Measurements from ENCODE around the gene ADGRB2. TPM values are rescaled to one million over a fixed set of nuclear protein-coding genes. Genes with fewer than 3 reads are reported as not detected.

Gene ADGRB2
- total RNA-seq, 1 donor = 5.8 TPM

DNA sequence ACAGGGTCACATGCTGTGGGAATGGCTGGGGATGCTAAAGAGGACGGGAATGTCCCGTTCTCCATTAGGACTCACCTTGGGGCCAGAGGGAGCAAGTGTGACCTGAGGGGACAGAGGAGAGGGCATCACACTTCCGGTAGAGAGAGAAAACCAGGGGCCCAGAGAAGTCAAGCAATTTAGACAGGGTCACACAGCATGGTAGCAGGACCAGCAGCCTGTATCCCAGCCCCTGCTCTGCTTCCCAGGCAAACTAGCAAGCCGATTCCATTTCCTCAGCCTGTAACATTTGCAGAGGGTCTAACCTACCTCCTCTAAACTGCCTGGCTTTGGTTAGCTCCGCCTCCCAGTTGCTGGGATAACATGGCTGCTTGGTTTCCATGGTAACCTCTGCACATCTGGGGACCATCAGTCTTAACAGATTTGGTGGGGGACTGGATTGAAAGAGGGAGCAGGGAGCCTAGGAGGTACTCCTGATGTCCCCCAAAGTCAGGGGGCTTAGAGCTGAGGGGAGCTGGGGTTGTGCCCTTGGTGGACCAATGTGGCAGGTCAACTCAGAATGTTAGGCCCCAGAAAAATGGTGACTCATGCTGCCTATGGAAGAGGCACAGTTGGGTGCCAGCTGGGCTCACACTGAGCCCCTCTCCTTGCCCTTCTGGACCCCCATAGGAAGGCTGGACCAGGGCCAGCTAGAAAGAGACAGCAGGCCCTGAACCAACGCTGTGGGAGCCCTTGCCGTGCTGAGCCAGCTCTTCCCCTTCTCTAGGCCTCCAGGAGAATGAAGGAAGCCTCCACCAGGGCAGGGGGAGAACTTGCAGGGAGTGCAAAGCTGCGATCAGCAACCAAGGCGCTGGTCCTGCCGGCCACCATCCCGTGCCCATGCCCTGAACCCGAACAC, 69.8 kb downstream of the ADGRB2 start:
- H3K27me3 ChIP-seq (ENCODE audit: insufficient read depth, low read length) = no peaks in the 10 kb centered on the region
- H3K36me3 ChIP-seq (ENCODE audit: insufficient read depth, low read length) = peaks cover 84% of the 10 kb centered on the region
- H4K20me1 ChIP-seq (ENCODE audit: insufficient read depth, low read length) = peaks cover 9% of the 10 kb centered on the region
- peak; percentile 79 for DNase-seq (ENCODE audit: insufficient read length, low spot score, missing footprints)
- peaks cover 15% of the 10 kb centered on the region for H3K4me1 ChIP-seq (ENCODE audit: insufficient read depth, low read length)
- H3K4me2 ChIP-seq (ENCODE audit: insufficient read depth, low read length) = no peak overlapping the region
- no peak overlapping the region for H3K4me3 ChIP-seq (ENCODE audit: insufficient read depth, low read length)
- no peaks in the 10 kb centered on the region for H3K9me3 ChIP-seq (ENCODE audit: low read depth, low read length)
- H3K79me2 ChIP-seq (ENCODE audit: insufficient read depth, low read length) = peaks cover 15% of the 10 kb centered on the region
- H2AFZ ChIP-seq (ENCODE audit: low read length) = no peak overlapping the region
- TF ChIP-seq, protein P1, sequence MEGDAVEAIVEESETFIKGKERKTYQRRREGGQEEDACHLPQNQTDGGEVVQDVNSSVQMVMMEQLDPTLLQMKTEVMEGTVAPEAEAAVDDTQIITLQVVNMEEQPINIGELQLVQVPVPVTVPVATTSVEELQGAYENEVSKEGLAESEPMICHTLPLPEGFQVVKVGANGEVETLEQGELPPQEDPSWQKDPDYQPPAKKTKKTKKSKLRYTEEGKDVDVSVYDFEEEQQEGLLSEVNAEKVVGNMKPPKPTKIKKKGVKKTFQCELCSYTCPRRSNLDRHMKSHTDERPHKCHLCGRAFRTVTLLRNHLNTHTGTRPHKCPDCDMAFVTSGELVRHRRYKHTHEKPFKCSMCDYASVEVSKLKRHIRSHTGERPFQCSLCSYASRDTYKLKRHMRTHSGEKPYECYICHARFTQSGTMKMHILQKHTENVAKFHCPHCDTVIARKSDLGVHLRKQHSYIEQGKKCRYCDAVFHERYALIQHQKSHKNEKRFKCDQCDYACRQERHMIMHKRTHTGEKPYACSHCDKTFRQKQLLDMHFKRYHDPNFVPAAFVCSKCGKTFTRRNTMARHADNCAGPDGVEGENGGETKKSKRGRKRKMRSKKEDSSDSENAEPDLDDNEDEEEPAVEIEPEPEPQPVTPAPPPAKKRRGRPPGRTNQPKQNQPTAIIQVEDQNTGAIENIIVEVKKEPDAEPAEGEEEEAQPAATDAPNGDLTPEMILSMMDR (IDR thresholded peaks at IDR 0.05; ENCODE audit: extremely low read depth, low read depth, low read length) = no peak
- H3K27ac ChIP-seq (ENCODE audit: low read depth, low read length) = peak overlapping the region; percentile 8

DNA sequence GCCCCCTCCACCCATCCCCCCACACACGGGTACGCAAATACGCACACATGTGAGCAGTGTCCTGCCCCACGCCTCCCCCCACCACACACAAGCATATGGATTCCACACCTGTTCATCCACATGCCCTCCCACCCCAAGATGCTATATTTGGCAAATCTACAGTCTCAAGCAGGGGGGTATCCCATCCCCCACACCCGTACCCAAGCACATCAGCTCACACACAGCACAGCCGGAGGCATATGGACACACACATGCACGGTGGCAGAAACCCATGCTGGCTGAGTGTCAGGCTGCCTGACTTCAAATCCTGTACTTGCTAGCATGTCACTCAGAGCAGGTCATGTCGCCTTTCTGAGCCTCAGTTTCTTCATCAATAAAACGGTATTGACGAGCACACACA, 70.9 kb downstream of the ADGRB2 start:
- Histone ChIP-seq H3K27ac (ENCODE audit: low read depth, low read length) (no peak overlapping the region), H3K4me2 (ENCODE audit: insufficient read depth, low read length) (no peak overlapping the region), H3K79me2 (ENCODE audit: insufficient read depth, low read length) (peaks cover 11% of the 10 kb centered on the region), H3K4me1 (ENCODE audit: insufficient read depth, low read length) (peaks cover 17% of the 10 kb centered on the region), H3K36me3 (ENCODE audit: insufficient read depth, low read length) (peaks cover 86% of the 10 kb centered on the region), H4K20me1 (ENCODE audit: insufficient read depth, low read length) (peaks cover 9% of the 10 kb centered on the region), H3K27me3 (ENCODE audit: insufficient read depth, low read length) (no peaks in the 10 kb centered on the region), H2AFZ (ENCODE audit: low read length) (no peak overlapping the region), H3K4me3 (ENCODE audit: insufficient read depth, low read length) (no peak overlapping the region), H3K9me3 (ENCODE audit: low read depth, low read length) (no peaks in the 10 kb centered on the region)
- TF ChIP-seq, protein P1 (IDR thresholded peaks at IDR 0.05; ENCODE audit: extremely low read depth, low read depth, low read length) = no peak
- no peak for DNase-seq (ENCODE audit: insufficient read length, low spot score, missing footprints)

DNA sequence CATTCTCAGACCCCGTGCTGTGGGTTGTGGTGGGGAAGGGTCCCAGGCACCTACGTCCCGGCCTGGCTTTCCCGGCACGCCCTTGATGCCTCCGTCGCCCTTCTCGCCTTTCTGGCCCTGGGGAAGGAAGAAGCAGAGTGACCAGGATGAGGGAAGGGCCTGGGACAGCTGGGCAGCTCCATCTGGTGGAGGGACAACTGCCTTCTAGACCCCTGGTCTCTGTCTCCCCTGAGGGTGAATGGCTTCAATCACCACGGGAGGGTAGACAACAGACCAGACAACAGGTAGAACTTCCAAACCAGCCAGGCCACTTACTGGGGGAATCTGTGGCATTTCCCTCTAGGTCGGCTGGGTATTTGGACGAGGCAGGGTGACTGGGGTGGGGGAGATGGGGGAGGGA, 72.2 kb downstream of the ADGRB2 start:
- Histone ChIP-seq H3K9me3 (ENCODE audit: low read depth, low read length) (no peaks in the 10 kb centered on the region), H3K79me2 (ENCODE audit: insufficient read depth, low read length) (peaks cover 6% of the 10 kb centered on the region), H4K20me1 (ENCODE audit: insufficient read depth, low read length) (peaks cover 9% of the 10 kb centered on the region), H3K27me3 (ENCODE audit: insufficient read depth, low read length) (no peaks in the 10 kb centered on the region), H3K36me3 (ENCODE audit: insufficient read depth, low read length) (peaks cover 86% of the 10 kb centered on the region), H3K27ac (ENCODE audit: low read depth, low read length) (no peak overlapping the region), H3K4me1 (ENCODE audit: insufficient read depth, low read length) (peaks cover 17% of the 10 kb centered on the region), H3K4me3 (ENCODE audit: insufficient read depth, low read length) (no peak overlapping the region), H2AFZ (ENCODE audit: low read length) (no peak overlapping the region), H3K4me2 (ENCODE audit: insufficient read depth, low read length) (no peak overlapping the region)
- no peak for DNase-seq (ENCODE audit: insufficient read length, low spot score, missing footprints)
- TF ChIP-seq, protein P1 (IDR thresholded peaks at IDR 0.05; ENCODE audit: extremely low read depth, low read depth, low read length) = no peak

DNA sequence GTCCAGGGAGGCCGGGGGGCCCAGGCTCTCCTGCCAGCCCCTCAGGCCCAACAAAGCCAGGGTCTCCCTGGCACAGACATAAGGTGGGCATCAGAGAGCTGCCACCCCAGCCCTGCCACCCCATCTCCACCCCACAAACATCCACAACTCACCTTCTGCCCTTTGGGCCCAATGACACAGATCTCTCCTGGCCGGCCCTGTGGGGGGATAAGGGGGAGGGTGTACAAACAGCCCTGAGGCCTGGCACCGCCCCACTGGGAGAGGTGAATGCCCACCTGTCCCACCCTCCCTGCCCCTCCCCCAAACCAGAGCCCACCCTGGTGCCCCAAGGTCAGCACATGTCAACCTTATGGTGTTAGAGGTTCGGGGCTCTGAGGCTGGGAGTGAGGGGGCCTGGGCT, 72.7 kb downstream of the ADGRB2 start:
- no peaks in the 10 kb centered on the region for H3K9me3 ChIP-seq (ENCODE audit: low read depth, low read length)
- DNase-seq (ENCODE audit: insufficient read length, low spot score, missing footprints) = no peak
- H4K20me1 ChIP-seq (ENCODE audit: insufficient read depth, low read length) = peaks cover 9% of the 10 kb centered on the region
- peaks cover 86% of the 10 kb centered on the region for H3K36me3 ChIP-seq (ENCODE audit: insufficient read depth, low read length)
- H3K4me1 ChIP-seq (ENCODE audit: insufficient read depth, low read length) = peaks cover 17% of the 10 kb centered on the region
- peaks cover 2% of the 10 kb centered on the region for H3K79me2 ChIP-seq (ENCODE audit: insufficient read depth, low read length)
- H3K27ac ChIP-seq (ENCODE audit: low read depth, low read length) = no peak overlapping the region
- no peaks in the 10 kb centered on the region for H3K27me3 ChIP-seq (ENCODE audit: insufficient read depth, low read length)
- no peak overlapping the region for H3K4me2 ChIP-seq (ENCODE audit: insufficient read depth, low read length)
- TF ChIP-seq, protein P1 (IDR thresholded peaks at IDR 0.05; ENCODE audit: extremely low read depth, low read depth, low read length) = no peak
- no peak overlapping the region for H2AFZ ChIP-seq (ENCODE audit: low read length)
- no peak overlapping the region for H3K4me3 ChIP-seq (ENCODE audit: insufficient read depth, low read length)

All from osteoblast (primary cell).